ENCODE measurements around the gene C1QTNF7.

GRCh38 chr4:15423285-15423711 is 4.5 kb upstream of the C1QTNF7 start:
- no peak for TF ChIP-seq CREB5 (CRISPR knock-in tag; IDR thresholded peaks at IDR 0.05; ENCODE audit: low read depth)
- no peak for TF ChIP-seq PATZ1 (CRISPR knock-in tag; IDR thresholded peaks at IDR 0.05; ENCODE audit: borderline replicate concordance)
- TF ChIP-seq ZNF565 (CRISPR knock-in tag; conservative IDR thresholded peaks at IDR 0.05; ENCODE audit: low read depth) = no peak
- no peak for TF ChIP-seq ARNTL (CRISPR knock-in tag; IDR thresholded peaks at IDR 0.05; ENCODE audit: borderline replicate concordance, low read depth)
- no peak for TF ChIP-seq RARB (CRISPR knock-in tag; IDR thresholded peaks at IDR 0.05)

All from SK-N-SH treated with all-trans-retinoic acid at 6 μM for 48 hours (cell line).